Esophagus squamous epithelium (tissue), 4 donors: ENCODE data around the gene CROCC2.

Source experiments
- POLR2A ChIP-seq, 4 donors: fragments of 450-650 bp; IDR thresholded peaks; one replicate each; pipeline ENCODE4 v1.6.1; 2017; ENCODE audit warnings: antibody characterized with exemption in 4 of 4, mild to moderate bottlenecking in 4 of 4, moderate library complexity in 3 of 4
- TF ChIP-seq, protein P1 (sequence below), 6 experiments: fragments of 450-650 bp in 4 of 6; fragments of 200-600 bp in 2 of 6; sonication (generic) in 2 of 6; IDR thresholded peaks; one replicate each; pipeline ENCODE4 v1.5.1; 2016 to 2019; ENCODE audit warnings: antibody characterized with exemption in 6 of 6, mild to moderate bottlenecking in 4 of 6, moderate library complexity in 4 of 6

DNA sequence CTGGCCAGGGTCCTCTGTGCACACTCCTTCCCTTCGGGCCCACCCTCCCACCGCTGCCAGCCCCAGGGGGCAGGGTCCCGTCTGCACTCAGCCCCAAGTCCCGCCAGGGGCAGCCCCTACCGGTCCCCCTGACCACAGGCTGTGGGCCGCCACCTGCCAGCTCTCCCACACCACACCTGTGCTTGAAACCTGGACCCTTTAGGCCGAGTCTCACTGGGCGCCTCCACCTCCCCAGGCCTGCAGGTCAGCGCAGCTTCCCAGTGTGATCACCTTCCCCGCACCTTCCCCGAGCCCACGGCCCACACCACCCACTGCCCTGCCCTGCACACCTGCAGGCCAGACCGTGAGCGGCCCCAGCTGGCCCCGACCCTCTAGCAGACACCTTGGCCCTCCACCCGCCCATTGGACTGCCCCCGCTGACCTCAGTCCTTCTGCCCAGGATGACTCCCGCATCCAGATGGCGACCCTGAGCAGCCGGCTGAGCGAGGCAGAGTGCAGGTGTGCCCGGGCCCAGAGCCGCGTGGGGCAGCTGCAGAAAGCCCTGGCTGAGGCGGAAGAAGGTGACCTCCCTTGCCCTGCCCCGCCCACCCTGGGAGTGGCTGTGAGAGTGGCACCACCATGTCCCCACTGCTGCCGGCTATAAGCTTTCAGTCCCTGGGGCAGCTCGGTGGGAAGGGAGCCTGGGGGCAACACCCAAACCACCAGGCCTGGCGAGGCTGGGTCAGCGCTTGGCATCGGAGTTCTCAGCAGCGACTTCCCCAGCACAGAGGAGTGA, 61.0 kb downstream of the CROCC2 start:
- TF ChIP-seq, protein P1, sequence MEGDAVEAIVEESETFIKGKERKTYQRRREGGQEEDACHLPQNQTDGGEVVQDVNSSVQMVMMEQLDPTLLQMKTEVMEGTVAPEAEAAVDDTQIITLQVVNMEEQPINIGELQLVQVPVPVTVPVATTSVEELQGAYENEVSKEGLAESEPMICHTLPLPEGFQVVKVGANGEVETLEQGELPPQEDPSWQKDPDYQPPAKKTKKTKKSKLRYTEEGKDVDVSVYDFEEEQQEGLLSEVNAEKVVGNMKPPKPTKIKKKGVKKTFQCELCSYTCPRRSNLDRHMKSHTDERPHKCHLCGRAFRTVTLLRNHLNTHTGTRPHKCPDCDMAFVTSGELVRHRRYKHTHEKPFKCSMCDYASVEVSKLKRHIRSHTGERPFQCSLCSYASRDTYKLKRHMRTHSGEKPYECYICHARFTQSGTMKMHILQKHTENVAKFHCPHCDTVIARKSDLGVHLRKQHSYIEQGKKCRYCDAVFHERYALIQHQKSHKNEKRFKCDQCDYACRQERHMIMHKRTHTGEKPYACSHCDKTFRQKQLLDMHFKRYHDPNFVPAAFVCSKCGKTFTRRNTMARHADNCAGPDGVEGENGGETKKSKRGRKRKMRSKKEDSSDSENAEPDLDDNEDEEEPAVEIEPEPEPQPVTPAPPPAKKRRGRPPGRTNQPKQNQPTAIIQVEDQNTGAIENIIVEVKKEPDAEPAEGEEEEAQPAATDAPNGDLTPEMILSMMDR (IDR thresholded peaks at IDR 0.05), result no peak
- TF ChIP-seq POLR2A (IDR thresholded peaks at IDR 0.05), result no peak
